Mesothelial cell of epicardium (in vitro differentiated cells): ENCODE measurements around the gene JAGN1. TPM values are rescaled to one million over a fixed set of nuclear protein-coding genes. Genes with fewer than 3 reads are reported as not detected.

Experiments
- DNase-seq, 2 experiments: peaks; one replicate each; pipeline ENCODE4 v3.0.0; 2021; ENCODE audit warnings: low spot score in 2 of 2; ENCODE audit not compliant: unreplicated experiment in 2 of 2
- H3K27ac Mint-ChIP-seq: 2 replicates; pipeline ENCODE4 v1.8.0; 2021; ENCODE audit warnings: mixed read lengths
- H3K27me3 Mint-ChIP-seq: 2 replicates; pipeline ENCODE4 v1.8.0; 2021; ENCODE audit warnings: low read depth, mixed read lengths
- H3K36me3 Mint-ChIP-seq: 2 replicates; pipeline ENCODE4 v1.8.0; 2021; ENCODE audit warnings: mixed read lengths
- H3K4me1 Mint-ChIP-seq: 2 replicates; pipeline ENCODE4 v1.8.0; 2021; ENCODE audit warnings: mixed read lengths
- H3K4me3 Mint-ChIP-seq: 2 replicates; pipeline ENCODE4 v1.8.0; 2021; ENCODE audit warnings: mild to moderate bottlenecking, moderate library complexity, mixed read lengths
- H3K9me3 Mint-ChIP-seq: 2 replicates; pipeline ENCODE4 v1.8.0; 2021; ENCODE audit warnings: mixed read lengths
- CTCF ChIP-seq: fragments of 200-600 bp; sonication (generic); IDR thresholded peaks from one replicate; pipeline ENCODE4 v1.5.0; 2021; ENCODE audit warnings: antibody characterized with exemption; ENCODE audit not compliant: unreplicated experiment
- total RNA-seq: library from RNA; stranded (reverse); gene quantifications from 3 replicates; pipeline ENCODE4 v1.2.1, GENCODE V29; 2021

The JAGN1 gene
- total RNA-seq, 1 donor from 2014 or later, result 32.1 TPM

DNA sequence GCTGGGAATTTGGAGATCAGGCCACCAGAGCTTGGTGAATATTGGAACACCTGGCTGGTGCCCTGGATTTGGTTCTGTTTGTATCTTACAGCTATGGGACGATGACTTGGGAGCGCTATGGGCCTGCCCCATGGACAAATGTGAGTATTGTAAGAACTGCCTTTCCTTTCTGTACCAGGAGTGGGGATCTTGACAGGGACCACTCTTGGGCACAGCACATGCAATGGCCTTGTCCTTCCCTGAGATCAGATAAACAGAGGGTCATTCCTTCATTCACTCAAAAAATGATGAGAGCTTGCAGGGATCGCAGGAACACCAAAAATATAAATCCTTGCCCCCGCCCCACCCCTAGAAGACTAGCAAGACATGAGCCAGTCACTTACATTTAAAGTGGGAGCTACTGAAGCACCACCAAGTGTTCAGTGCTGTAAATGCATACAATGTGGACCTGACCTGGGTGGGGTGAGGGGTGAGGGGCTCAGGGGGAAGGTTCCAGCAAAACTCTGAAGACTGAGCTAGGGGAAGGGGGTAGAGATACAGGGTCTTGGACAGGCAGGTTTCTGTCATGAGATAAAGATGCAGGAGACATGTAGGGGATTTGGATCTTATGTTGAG is 40.5 kb downstream of the JAGN1 start:
- H3K36me3 Mint-ChIP-seq, result peaks cover 16% of the 10 kb centered on the region
- H3K9me3 Mint-ChIP-seq, result no peaks in the 10 kb centered on the region
- TF ChIP-seq CTCF, result no peak
- no peak overlapping the region for H3K4me3 Mint-ChIP-seq
- H3K27me3 Mint-ChIP-seq, result no peaks in the 10 kb centered on the region
- H3K4me1 Mint-ChIP-seq, result peaks cover 20% of the 10 kb centered on the region
- no peak for DNase-seq
- no peak overlapping the region for H3K27ac Mint-ChIP-seq

DNA sequence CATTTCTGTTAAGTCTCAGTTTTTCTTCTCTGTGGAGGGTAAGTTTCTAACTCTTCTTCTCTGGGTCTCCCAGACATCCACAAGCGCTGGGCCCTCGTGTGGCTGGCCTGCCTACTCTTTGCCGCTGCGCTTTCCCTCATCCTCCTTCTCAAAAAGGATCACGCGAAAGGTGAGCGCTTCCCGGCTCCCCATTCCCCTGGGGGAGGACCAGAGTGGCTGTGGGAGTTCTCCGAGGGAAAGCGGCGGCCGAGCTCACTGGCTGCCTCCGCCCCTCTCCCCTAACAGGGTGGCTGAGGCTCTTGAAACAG is 42.1 kb downstream of the JAGN1 start:
- peak overlapping the region; percentile 99 for H3K27ac Mint-ChIP-seq
- peaks cover 20% of the 10 kb centered on the region for H3K4me1 Mint-ChIP-seq
- H3K27me3 Mint-ChIP-seq, result no peaks in the 10 kb centered on the region
- H3K36me3 Mint-ChIP-seq, result peaks cover 28% of the 10 kb centered on the region
- no peak for TF ChIP-seq CTCF
- no peak for DNase-seq
- H3K9me3 Mint-ChIP-seq, result no peaks in the 10 kb centered on the region
- H3K4me3 Mint-ChIP-seq, result peak overlapping the region; percentile 93

GRCh38 chr3:9932843-9933560 is 42.6 kb downstream of the JAGN1 start:
- DNase-seq, result peak; percentile 62 to 80
- peak overlapping the region; percentile 99 for H3K27ac Mint-ChIP-seq
- H3K27me3 Mint-ChIP-seq, result no peaks in the 10 kb centered on the region
- H3K4me1 Mint-ChIP-seq, result peaks cover 20% of the 10 kb centered on the region
- H3K9me3 Mint-ChIP-seq, result no peaks in the 10 kb centered on the region
- peaks cover 29% of the 10 kb centered on the region for H3K36me3 Mint-ChIP-seq
- peak; percentile 76 for TF ChIP-seq CTCF
- peak overlapping the region; percentile 93 for H3K4me3 Mint-ChIP-seq

- peaks cover 20% of the 10 kb centered on the region for H3K4me1 Mint-ChIP-seq
- DNase-seq, result peak; percentile 90 to 99
- TF ChIP-seq CTCF, result no peak
- H3K36me3 Mint-ChIP-seq, result peaks cover 32% of the 10 kb centered on the region
- peak within 1 kb of the TSS; percentile 99 for H3K27ac Mint-ChIP-seq
- H3K9me3 Mint-ChIP-seq, result no peaks in the 10 kb centered on the region
- H3K27me3 Mint-ChIP-seq, result no peaks in the 10 kb centered on the region
- H3K4me3 Mint-ChIP-seq, result peak within 1 kb of the TSS; percentile 93
Measured at GRCh38 chr3:9933561-9934234, 43.3 kb downstream of the JAGN1 start, which contains the start of gene CRELD1. TSS of gene CRELD1 (plus strand) at chr3:9933834. CDS start at chr3:9934439, 605 bp downstream.

DNA sequence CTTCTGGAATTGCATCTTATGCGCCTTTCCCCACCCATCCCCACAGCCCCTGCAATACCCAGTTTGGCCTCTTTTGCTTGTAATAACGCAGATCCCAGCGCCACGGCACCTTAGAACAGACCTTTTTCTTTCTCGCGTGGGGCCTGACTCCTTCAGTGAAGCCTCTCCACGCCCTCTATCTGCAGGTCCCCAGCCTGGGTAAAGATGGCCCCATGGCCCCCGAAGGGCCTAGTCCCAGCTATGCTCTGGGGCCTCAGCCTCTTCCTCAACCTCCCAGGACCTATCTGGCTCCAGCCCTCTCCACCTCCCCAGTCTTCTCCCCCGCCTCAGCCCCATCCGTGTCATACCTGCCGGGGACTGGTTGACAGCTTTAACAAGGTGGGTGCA is 43.8 kb downstream of the JAGN1 start:
- Mint-ChIP-seq H3K36me3 (peaks cover 32% of the 10 kb centered on the region), H3K27me3 (no peaks in the 10 kb centered on the region), H3K4me1 (peaks cover 20% of the 10 kb centered on the region), H3K27ac (peak overlapping the region; percentile 99), H3K4me3 (peak overlapping the region; percentile 93), H3K9me3 (no peaks in the 10 kb centered on the region)
- DNase-seq, result no peak
- no peak for TF ChIP-seq CTCF
